NT2/D1 (cell line): ENCODE measurements around the gene HCN1.
"Not testable (repeated sequence)": the region's sequence is repeated elsewhere in the genome, so short reads cannot be mapped to it uniquely, and the experiment has no call there.

Experiments
- DNase-seq: peaks from one replicate; pipeline ENCODE4 v3.0.0-alpha.2; 2011; ENCODE audit warnings: low read depth, low spot score
- H3K27me3 ChIP-seq: 2 replicates; pipeline ENCODE4 v1.6.0; 2011; ENCODE audit warnings: mild to moderate bottlenecking; ENCODE audit not compliant: insufficient read length, insufficient read depth
- H3K36me3 ChIP-seq: 2 replicates; pipeline ENCODE4 v1.6.1; 2011; ENCODE audit warnings: mild to moderate bottlenecking, low read length, mixed read lengths; ENCODE audit not compliant: insufficient read depth, insufficient read length
- H3K4me1 ChIP-seq: 2 replicates; pipeline ENCODE4 v1.5.1; 2011; ENCODE audit not compliant: insufficient read depth, insufficient read length
- H3K4me3 ChIP-seq: 2 replicates; pipeline ENCODE4 v1.5.1; 2011; ENCODE audit warnings: low read depth; ENCODE audit not compliant: insufficient read length
- H3K9ac ChIP-seq: 2 replicates; pipeline ENCODE4 v1.6.0; 2011; ENCODE audit warnings: low read depth; ENCODE audit not compliant: insufficient read length
- H3K9me3 ChIP-seq: 2 replicates; pipeline ENCODE4 v1.5.1; 2011; ENCODE audit warnings: mild to moderate bottlenecking, low read length; ENCODE audit not compliant: insufficient read depth
- SUZ12 ChIP-seq: IDR thresholded peaks from 2 replicates; pipeline ENCODE4 v1.6.1; 2011; ENCODE audit not compliant: insufficient read length, insufficient read depth; ENCODE audit errors: extremely low read depth
- YY1 ChIP-seq: IDR thresholded peaks from 2 replicates; pipeline ENCODE4 v1.6.1; 2011; ENCODE audit not compliant: insufficient read length, insufficient read depth
- ZNF274 ChIP-seq: IDR thresholded peaks from 2 replicates; pipeline ENCODE4 v1.6.1; 2011; ENCODE audit warnings: mild to moderate bottlenecking, low read depth, low read length

HCN1 gene

DNA sequence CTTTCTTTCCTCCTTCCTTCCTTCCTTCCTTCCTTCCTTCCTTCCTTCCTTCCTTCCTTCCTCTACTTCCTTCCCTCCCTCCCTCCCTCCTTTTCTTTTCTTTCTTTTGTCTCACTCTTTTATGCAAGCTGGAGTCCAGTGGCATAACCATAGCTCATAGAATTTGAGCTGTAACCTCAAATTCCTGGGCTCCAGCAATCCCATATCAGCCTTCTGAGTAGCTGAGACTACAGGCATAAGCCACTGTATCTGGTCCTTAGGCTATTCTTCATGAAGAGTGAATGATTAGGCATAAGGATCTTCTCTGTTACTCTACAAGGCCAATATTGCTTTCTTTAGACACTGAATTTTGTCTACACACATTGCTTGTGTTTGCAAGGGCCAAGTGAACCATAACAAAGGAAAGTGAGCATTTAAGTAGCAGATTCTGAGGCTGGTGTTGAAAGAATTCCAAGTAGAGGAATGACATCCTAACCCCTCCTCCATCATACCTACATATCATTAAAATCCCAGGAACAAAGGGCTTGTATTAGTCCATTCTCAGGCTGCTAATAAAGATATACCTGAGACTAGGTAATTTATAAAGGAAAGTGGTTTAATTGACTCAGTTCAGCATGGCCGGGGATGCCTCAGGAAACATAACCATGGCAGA is 293.2 kb downstream of the HCN1 start:
- Histone ChIP-seq H3K9me3 (no peaks in the 10 kb centered on the region), H3K4me3 (no peak overlapping the region), H3K27me3 (no peaks in the 10 kb centered on the region), H3K4me1 (no peaks in the 10 kb centered on the region), H3K9ac (no peak overlapping the region), H3K36me3 (no peaks in the 10 kb centered on the region)
- DNase-seq: no peak
- TF ChIP-seq YY1 (no peak), ZNF274 (no peak), SUZ12 (no peak)

DNA sequence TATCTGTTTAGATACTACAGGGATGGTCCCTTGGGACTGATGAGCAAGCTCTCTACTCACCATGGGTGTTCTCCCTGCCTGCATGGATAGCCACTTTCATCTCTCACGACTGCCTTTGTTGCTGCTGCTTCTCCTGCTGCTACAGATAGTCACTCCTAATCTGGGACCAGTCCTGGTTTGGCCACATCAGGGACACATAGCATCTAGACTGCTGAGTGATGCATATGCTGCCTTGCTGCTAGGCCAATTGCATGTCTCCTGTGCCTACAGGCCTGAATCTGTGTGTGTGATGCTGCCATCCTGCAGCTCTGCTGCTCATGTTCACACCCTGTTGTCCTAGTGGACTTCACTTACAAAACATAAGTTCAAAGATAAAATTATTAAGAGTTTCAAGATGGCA is 297.1 kb downstream of the HCN1 start:
- DNase-seq: no peak
- no peak for TF ChIP-seq YY1
- TF ChIP-seq SUZ12: no peak
- no peak for TF ChIP-seq ZNF274
- no peaks in the 10 kb centered on the region for H3K36me3 ChIP-seq
- H3K9ac ChIP-seq: no peak overlapping the region
- H3K9me3 ChIP-seq: no peaks in the 10 kb centered on the region
- no peaks in the 10 kb centered on the region for H3K27me3 ChIP-seq
- no peaks in the 10 kb centered on the region for H3K4me1 ChIP-seq
- H3K4me3 ChIP-seq: no peak overlapping the region

DNA sequence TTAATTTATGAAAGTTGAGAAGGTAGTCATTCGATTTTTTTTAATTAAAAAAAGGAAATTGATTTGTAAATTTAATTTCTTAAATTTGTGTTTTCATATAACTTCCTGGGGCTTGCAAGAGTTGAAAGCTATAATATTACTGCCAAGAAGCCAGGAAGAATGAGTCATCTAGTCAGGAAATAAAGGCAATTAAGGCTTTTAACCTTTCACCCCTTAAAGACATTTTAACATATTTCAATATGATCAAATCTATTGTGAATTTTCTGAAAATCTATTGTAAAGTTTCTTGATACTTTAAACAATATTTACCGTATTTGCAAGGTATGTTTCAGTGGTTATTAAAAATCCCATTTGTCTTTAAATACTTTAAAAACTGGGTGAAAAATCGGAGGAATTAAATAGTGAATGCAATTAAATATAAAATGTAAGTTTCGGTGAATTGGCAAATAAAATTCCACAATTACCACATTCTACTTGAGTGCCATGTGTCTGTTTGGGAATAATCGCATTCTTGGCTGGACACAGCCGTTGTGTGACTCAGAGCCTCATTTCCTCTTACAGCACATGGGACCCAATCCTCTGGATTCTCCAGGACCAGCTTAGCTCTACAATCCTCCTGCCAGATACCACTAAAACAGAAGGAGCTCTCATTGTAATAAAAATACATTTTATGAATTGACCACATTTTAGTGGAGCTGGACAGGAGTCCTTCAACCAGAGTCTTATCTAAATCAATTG is 310.7 kb downstream of the HCN1 start:
- H3K4me1 ChIP-seq: no peaks in the 10 kb centered on the region
- no peaks in the 10 kb centered on the region for H3K9me3 ChIP-seq
- no peaks in the 10 kb centered on the region for H3K27me3 ChIP-seq
- TF ChIP-seq YY1: no peak
- no peaks in the 10 kb centered on the region for H3K36me3 ChIP-seq
- H3K9ac ChIP-seq: no peak overlapping the region
- no peak overlapping the region for H3K4me3 ChIP-seq
- DNase-seq: no peak

- H3K9ac ChIP-seq: no peak overlapping the region
- H3K4me3 ChIP-seq: no peak overlapping the region
- no peak for TF ChIP-seq ZNF274
- TF ChIP-seq YY1: no peak
- TF ChIP-seq SUZ12: no peak
- no peak for DNase-seq
- H3K36me3 ChIP-seq: no peaks in the 10 kb centered on the region
- no peaks in the 10 kb centered on the region for H3K27me3 ChIP-seq
- H3K4me1 ChIP-seq: no peaks in the 10 kb centered on the region
- H3K9me3 ChIP-seq: no peaks in the 10 kb centered on the region
Observed at GRCh38 chr5:45383985-45384384, 312.2 kb downstream of the HCN1 start.

GRCh38 chr5:45382583-45382982 is 313.6 kb downstream of the HCN1 start:
- Histone ChIP-seq H3K4me3 (no peak overlapping the region), H3K27me3 (no peaks in the 10 kb centered on the region), H3K36me3 (no peaks in the 10 kb centered on the region), H3K9ac (no peak overlapping the region), H3K9me3 (no peaks in the 10 kb centered on the region), H3K4me1 (no peaks in the 10 kb centered on the region)
- TF ChIP-seq ZNF274: no peak
- TF ChIP-seq SUZ12: no peak
- no peak for TF ChIP-seq YY1
- no peak for DNase-seq

DNA sequence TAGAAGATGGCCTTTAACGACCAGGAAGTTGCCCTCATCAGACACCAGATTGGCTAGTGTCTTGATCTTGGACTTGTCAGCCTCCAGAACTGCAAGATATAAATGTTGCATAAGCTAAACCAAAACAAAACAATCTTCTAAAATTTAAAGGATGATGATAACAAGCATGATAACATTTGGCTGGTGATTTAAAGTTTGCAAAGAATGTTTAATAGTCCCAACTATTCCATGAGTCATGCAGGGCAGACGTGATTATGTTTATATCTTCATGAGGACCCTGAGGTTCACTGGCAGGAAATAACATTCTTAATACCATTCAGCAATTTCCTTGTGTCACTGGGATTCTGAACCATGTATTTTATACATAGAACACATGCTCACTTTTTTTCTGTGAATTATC is 319.8 kb downstream of the HCN1 start:
- DNase-seq: no peak
- H3K27me3 ChIP-seq: no peaks in the 10 kb centered on the region
- H3K36me3 ChIP-seq: no peaks in the 10 kb centered on the region
- peaks cover 4% of the 10 kb centered on the region; the same call in 1 of the 2 replicates for H3K9me3 ChIP-seq
- H3K4me1 ChIP-seq: no peaks in the 10 kb centered on the region
- TF ChIP-seq SUZ12 (no peak), YY1 (no peak), ZNF274 (no peak)
- H3K4me3 ChIP-seq: no peak overlapping the region
- no peak overlapping the region for H3K9ac ChIP-seq

GRCh38 chr5:45372629-45373028 is 323.6 kb downstream of the HCN1 start:
- Histone ChIP-seq H3K36me3 (no peaks in the 10 kb centered on the region), H3K4me3 (no peak overlapping the region), H3K9ac (no peak overlapping the region), H3K27me3 (no peaks in the 10 kb centered on the region), H3K9me3 (peaks cover 4% of the 10 kb centered on the region; the same call in 1 of the 2 replicates), H3K4me1 (no peaks in the 10 kb centered on the region)
- TF ChIP-seq SUZ12 (no peak), ZNF274 (no peak), YY1 (no peak)
- no peak for DNase-seq

GRCh38 chr5:45371423-45371822 is 324.8 kb downstream of the HCN1 start:
- H3K4me3 ChIP-seq, H3K9ac ChIP-seq, H3K9me3 ChIP-seq, DNase-seq, H3K27me3 ChIP-seq, H3K4me1 ChIP-seq, H3K36me3 ChIP-seq: not testable (repeated sequence)
